Measurements from ENCODE around the gene C8A.
A peak's percentile ranks its signal among the peaks of the same experiment; 100 is the strongest.

Gene C8A

DNA sequence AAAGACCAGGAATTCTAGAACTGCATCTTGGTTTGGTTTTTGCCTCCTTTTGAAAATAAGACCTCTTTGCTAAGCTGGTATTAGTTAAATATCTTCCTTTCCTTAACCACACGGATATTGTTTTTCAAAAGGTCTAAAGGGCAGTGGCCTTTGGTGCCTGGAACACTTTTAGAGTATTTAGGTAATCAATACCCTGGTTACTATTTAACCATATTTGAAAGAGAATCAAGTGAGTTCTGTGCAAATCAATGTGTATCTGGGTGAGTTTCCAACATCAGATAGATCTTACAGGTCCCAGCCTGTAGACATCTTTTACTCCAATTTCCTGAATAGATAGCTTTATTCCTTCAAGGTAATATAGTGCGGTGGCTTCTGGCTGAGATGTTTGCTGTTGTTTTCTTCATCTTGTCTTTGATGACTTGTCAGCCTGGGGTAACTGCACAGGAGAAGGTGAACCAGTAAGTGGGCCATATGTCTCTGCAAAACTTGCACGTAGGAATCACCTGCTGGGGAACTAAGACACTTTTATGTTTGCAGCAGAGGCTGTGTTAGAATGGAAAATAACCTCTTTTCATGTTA is at the start of gene C8A:
Gene C8A (plus strand): TSS at position 277 of the 579 bp plus-strand sequence. CDS start 105 bp downstream, at position 382.
- Histone ChIP-seq H3K4me2 (no peak within 1 kb of the TSS), H3K9me3 (no peaks in the 10 kb centered on the region), H3K27ac (no peak within 1 kb of the TSS), H4K20me1 (no peaks in the 10 kb centered on the region), H3K27me3 (no peaks in the 10 kb centered on the region), H3K36me3 (no peaks in the 10 kb centered on the region), H3K9ac (no peak within 1 kb of the TSS), H3K4me1 (peaks cover 8% of the 10 kb centered on the region), H3K4me3 (no peak within 1 kb of the TSS)
- no peak for TF ChIP-seq Cebpa-rat (IDR thresholded peaks at IDR 0.05)

- no peak overlapping the region for H3K27ac ChIP-seq
- H4K20me1 ChIP-seq: no peaks in the 10 kb centered on the region
- no peak overlapping the region for H3K4me3 ChIP-seq
- H3K9me3 ChIP-seq: peaks cover 4% of the 10 kb centered on the region; the same call in 1 of the 2 replicates
- H3K27me3 ChIP-seq: no peaks in the 10 kb centered on the region
- no peak overlapping the region for H3K9ac ChIP-seq
- H3K4me2 ChIP-seq: no peak overlapping the region
- H3K4me1 ChIP-seq: no peaks in the 10 kb centered on the region
- no peak for TF ChIP-seq Cebpa-rat (IDR thresholded peaks at IDR 0.05)
- H3K36me3 ChIP-seq: no peaks in the 10 kb centered on the region
Measured at GRCh38 chr1:56806804-56807203, 47.8 kb upstream of the C8A start.

DNA sequence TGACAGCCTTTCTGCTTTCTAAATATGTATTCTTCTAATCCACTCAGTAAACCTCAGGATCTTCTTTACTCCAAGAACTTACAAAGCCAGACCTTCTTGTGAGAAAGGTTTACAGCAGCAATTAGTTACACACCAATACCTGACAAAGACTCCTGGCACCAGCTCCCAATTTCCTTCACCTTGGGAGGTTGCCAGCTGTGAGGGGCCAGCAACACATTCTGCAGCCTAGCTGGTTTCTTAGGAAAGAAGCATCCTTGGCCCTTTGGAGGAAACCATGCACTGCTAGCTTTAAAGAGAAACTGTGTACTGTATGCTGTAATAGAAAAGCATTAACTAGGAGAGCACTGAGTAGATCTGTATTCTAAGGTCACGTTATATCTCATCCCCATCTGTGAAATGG is 46.2 kb upstream of the C8A start:
- no peaks in the 10 kb centered on the region for H3K27me3 ChIP-seq
- TF ChIP-seq Cebpa-rat (IDR thresholded peaks at IDR 0.05): no peak
- peaks cover 4% of the 10 kb centered on the region; the same call in 1 of the 2 replicates for H3K9me3 ChIP-seq
- no peaks in the 10 kb centered on the region for H3K4me1 ChIP-seq
- no peak overlapping the region for H3K4me3 ChIP-seq
- H3K36me3 ChIP-seq: no peaks in the 10 kb centered on the region
- no peak overlapping the region for H3K9ac ChIP-seq
- no peaks in the 10 kb centered on the region for H4K20me1 ChIP-seq
- H3K27ac ChIP-seq: no peak overlapping the region
- H3K4me2 ChIP-seq: no peak overlapping the region

GRCh38 chr1:56811331-56811730 is 43.3 kb upstream of the C8A start:
- H3K36me3 ChIP-seq: no peaks in the 10 kb centered on the region
- no peak overlapping the region for H3K4me3 ChIP-seq
- no peak for TF ChIP-seq Cebpa-rat (IDR thresholded peaks at IDR 0.05)
- H3K9me3 ChIP-seq: 0 out of 2 replicates have a peak, but pooled peaks cover 5% of the 10 kb centered on the region
- H3K4me1 ChIP-seq: no peaks in the 10 kb centered on the region
- H3K9ac ChIP-seq: no peak overlapping the region
- H4K20me1 ChIP-seq: no peaks in the 10 kb centered on the region
- H3K4me2 ChIP-seq: no peak overlapping the region
- no peak overlapping the region for H3K27ac ChIP-seq
- H3K27me3 ChIP-seq: no peaks in the 10 kb centered on the region

GRCh38 chr1:56814205-56814604 is 40.4 kb upstream of the C8A start:
- Histone ChIP-seq H3K36me3 (no peaks in the 10 kb centered on the region), H3K9me3 (0 out of 2 replicates have a peak, but pooled peaks cover 5% of the 10 kb centered on the region), H3K4me3 (no peak overlapping the region), H3K27ac (no peak overlapping the region), H4K20me1 (no peaks in the 10 kb centered on the region), H3K4me1 (peaks cover 9% of the 10 kb centered on the region; the same call in 1 of the 2 replicates), H3K9ac (no peak overlapping the region), H3K27me3 (no peaks in the 10 kb centered on the region), H3K4me2 (no peak overlapping the region)
- no peak for TF ChIP-seq Cebpa-rat (IDR thresholded peaks at IDR 0.05)

GRCh38 chr1:56816264-56816663 is 38.3 kb upstream of the C8A start:
- no peaks in the 10 kb centered on the region for H4K20me1 ChIP-seq
- no peak overlapping the region for H3K4me3 ChIP-seq
- H3K9ac ChIP-seq: no peak overlapping the region
- no peak for TF ChIP-seq Cebpa-rat (IDR thresholded peaks at IDR 0.05)
- H3K4me1 ChIP-seq: peaks cover 13% of the 10 kb centered on the region; the same call in 1 of the 2 replicates
- no peak overlapping the region for H3K27ac ChIP-seq
- H3K36me3 ChIP-seq: no peaks in the 10 kb centered on the region
- H3K27me3 ChIP-seq: no peaks in the 10 kb centered on the region
- no peak overlapping the region for H3K4me2 ChIP-seq
- H3K9me3 ChIP-seq: 0 out of 2 replicates have a peak, but pooled peaks cover 5% of the 10 kb centered on the region

GRCh38 chr1:56816909-56817308 is 37.7 kb upstream of the C8A start:
- H3K9ac ChIP-seq: no peak overlapping the region
- no peaks in the 10 kb centered on the region for H3K27me3 ChIP-seq
- no peaks in the 10 kb centered on the region for H4K20me1 ChIP-seq
- H3K9me3 ChIP-seq: 0 out of 2 replicates have a peak, but pooled peaks cover 5% of the 10 kb centered on the region
- H3K4me3 ChIP-seq: no peak overlapping the region
- peaks cover 13% of the 10 kb centered on the region; the same call in 1 of the 2 replicates for H3K4me1 ChIP-seq
- TF ChIP-seq Cebpa-rat (IDR thresholded peaks at IDR 0.05): no peak
- H3K27ac ChIP-seq: no peak overlapping the region
- H3K4me2 ChIP-seq: peak overlapping the region; percentile 24; the same call in 1 of the 2 replicates
- no peaks in the 10 kb centered on the region for H3K36me3 ChIP-seq

- Histone ChIP-seq H3K9me3 (0 out of 2 replicates have a peak, but pooled peaks cover 5% of the 10 kb centered on the region), H4K20me1 (no peaks in the 10 kb centered on the region), H3K4me2 (no peak overlapping the region), H3K36me3 (no peaks in the 10 kb centered on the region), H3K9ac (no peak overlapping the region), H3K27ac (no peak overlapping the region), H3K4me3 (no peak overlapping the region), H3K27me3 (no peaks in the 10 kb centered on the region), H3K4me1 (peaks cover 13% of the 10 kb centered on the region; the same call in 1 of the 2 replicates)
- TF ChIP-seq Cebpa-rat (IDR thresholded peaks at IDR 0.05): no peak
Measured at GRCh38 chr1:56817716-56818463, 36.7 kb upstream of the C8A start.

- H3K9ac ChIP-seq: no peak within 1 kb of the TSS
- no peaks in the 10 kb centered on the region for H3K36me3 ChIP-seq
- no peak within 1 kb of the TSS for H3K4me3 ChIP-seq
- no peak within 1 kb of the TSS for H3K4me2 ChIP-seq
- H4K20me1 ChIP-seq: no peaks in the 10 kb centered on the region
- no peak within 1 kb of the TSS for H3K27ac ChIP-seq
- H3K9me3 ChIP-seq: 0 out of 2 replicates have a peak, but pooled peaks cover 4% of the 10 kb centered on the region
- TF ChIP-seq Cebpa-rat (IDR thresholded peaks at IDR 0.05): no peak
- peaks cover 13% of the 10 kb centered on the region; the same call in 1 of the 2 replicates for H3K4me1 ChIP-seq
- no peaks in the 10 kb centered on the region for H3K27me3 ChIP-seq
Measured at GRCh38 chr1:56819387-56819899, 35.2 kb upstream of the C8A start, which contains the start of gene FYB2. FYB2 (minus strand) TSS chr1:56819404; CDS start chr1:56819290, 114 bp downstream.
